ENCODE data around the gene FOSL1.
A peak's percentile ranks its signal among the peaks of the same experiment; 100 is the strongest.
"Not testable (repeated sequence)": the region's sequence is repeated elsewhere in the genome, so short reads cannot be mapped to it uniquely, and the experiment has no call there.

FOSL1 gene

GRCh38 chr11:65894034-65894591 is 6.1 kb downstream of the FOSL1 start:
- DNase-seq = peak; percentile 48

- DNase-seq = no peak
Observed at GRCh38 chr11:65892661-65893317, 7.4 kb downstream of the FOSL1 start.

GRCh38 chr11:65892137-65892540 is 8.0 kb downstream of the FOSL1 start:
- DNase-seq = not testable (repeated sequence)

GRCh38 chr11:65891219-65892136 is 8.7 kb downstream of the FOSL1 start:
- DNase-seq = no peak

GRCh38 chr11:65890324-65891218 is 9.6 kb downstream of the FOSL1 start, which contains the start of gene CCDC85B:
Gene CCDC85B (plus strand): TSS chr11:65890673. CDS start chr11:65890784, 111 bp downstream.
- DNase-seq = peak; percentile 98

- peak; percentile 96 for DNase-seq
Observed at GRCh38 chr11:65888163-65888814, 11.9 kb downstream of the FOSL1 start, which contains the start of gene FIBP. Gene FIBP (minus strand): TSS chr11:65888471. CDS start chr11:65888418, 53 bp downstream.

- DNase-seq = no peak
Observed at GRCh38 chr11:65887723-65888162, 12.4 kb downstream of the FOSL1 start.

- no peak for DNase-seq
Observed at GRCh38 chr11:65886826-65887722, 13.1 kb downstream of the FOSL1 start.

GRCh38 chr11:65885808-65886536 is 14.2 kb downstream of the FOSL1 start:
- no peak for DNase-seq

GRCh38 chr11:65885231-65885630 is 15.0 kb downstream of the FOSL1 start:
- no peak for DNase-seq

- DNase-seq = peak; percentile 80
Observed at GRCh38 chr11:65884716-65885092, 15.5 kb downstream of the FOSL1 start.

- DNase-seq = no peak
Observed at GRCh38 chr11:65883786-65884715, 16.1 kb downstream of the FOSL1 start.

GRCh38 chr11:65883058-65883761 is 17.0 kb downstream of the FOSL1 start:
- DNase-seq = no peak

- DNase-seq = no peak
Observed at GRCh38 chr11:65882120-65883057, 17.8 kb downstream of the FOSL1 start.

GRCh38 chr11:65880844-65881421 is 19.3 kb downstream of the FOSL1 start:
- DNase-seq = no peak

- no peak for DNase-seq
Observed at GRCh38 chr11:65880027-65880426, 20.2 kb downstream of the FOSL1 start.

GRCh38 chr11:65879617-65880016 is 20.6 kb downstream of the FOSL1 start, which contains the start of gene CTSW:
Gene CTSW (plus strand): TSS chr11:65879837. CDS start chr11:65879855, 18 bp downstream.
- DNase-seq = peak; percentile 47

Data from CD4-positive, alpha-beta T cell treated with Interferon gamma for 1 hour (primary cell).